Stimulated activated CD8-positive, alpha-beta memory T cell treated with anti-CD3 and anti-CD28 coated beads, Interleukin-15, amount 100 ng/mL, for 24 hours (primary cell): ENCODE results near the gene SCUBE1.
A peak's percentile ranks its signal among the peaks of the same experiment; 100 is the strongest.

Experiments used
- DNase-seq: peaks from one replicate; pipeline ENCODE4 v3.0.0-alpha.2; 2020; ENCODE audit warnings: low read depth

The SCUBE1 gene

GRCh38 chr22:43155789-43156188, 187.4 kb downstream of the SCUBE1 start:
- no peak for DNase-seq

- DNase-seq = no peak
Measured at GRCh38 chr22:43154887-43155536, 188.2 kb downstream of the SCUBE1 start.

- DNase-seq = no peak
Measured at GRCh38 chr22:43153899-43154298, 189.3 kb downstream of the SCUBE1 start.

GRCh38 chr22:43152357-43153071, 190.7 kb downstream of the SCUBE1 start:
- DNase-seq = no peak

- DNase-seq = no peak
Measured at GRCh38 chr22:43152003-43152356, 191.2 kb downstream of the SCUBE1 start.

- peak; percentile 42 for DNase-seq
Measured at GRCh38 chr22:43151251-43152002, 191.7 kb downstream of the SCUBE1 start, which contains the start of gene TSPO. TSPO (plus strand) TSS chr22:43151559; CDS start chr22:43159239, 7,680 bp downstream.

- no peak for DNase-seq
Measured at GRCh38 chr22:43150731-43151206, 192.4 kb downstream of the SCUBE1 start.

- DNase-seq = no peak
Measured at GRCh38 chr22:43148581-43148980, 194.6 kb downstream of the SCUBE1 start.

- no peak for DNase-seq
Measured at GRCh38 chr22:43147821-43148220, 195.4 kb downstream of the SCUBE1 start.
